Activated CD8-positive, alpha-beta memory T cell treated with anti-CD3 and anti-CD28 coated beads, Interleukin-2, amount 50 U/mL, for 24 hours (primary cell): Measurements from ENCODE around the gene TREX2.
A peak's percentile ranks its signal among the peaks of the same experiment; 100 is the strongest.

ENCODE experiments used
- DNase-seq: peaks from one replicate; pipeline ENCODE4 v3.0.0-alpha.2; 2020; ENCODE audit errors: extremely low read depth

The TREX2 gene

GRCh38 chrX:153475751-153476281 lies 30.0 kb upstream of the TREX2 start:
- DNase-seq: no peak

- DNase-seq: no peak
These were observed 29.4 kb upstream of the TREX2 start for GRCh38 chrX:153475271-153475670.

- DNase-seq: no peak
These were observed 28.9 kb upstream of the TREX2 start for GRCh38 chrX:153474718-153475117.

- DNase-seq: no peak
These were observed 28.4 kb upstream of the TREX2 start for GRCh38 chrX:153474266-153474665.

- no peak for DNase-seq
These were observed 27.3 kb upstream of the TREX2 start for GRCh38 chrX:153473126-153473525.

- no peak for DNase-seq
These were observed 25.9 kb upstream of the TREX2 start for GRCh38 chrX:153471663-153472280.

GRCh38 chrX:153470411-153471363 lies 24.8 kb upstream of the TREX2 start, which contains the start of gene HAUS7:
Gene HAUS7, minus strand, starts transcription at chrX:153470576. Its CDS starts 19 bp downstream, at chrX:153470557.
- DNase-seq: peak; percentile 49

GRCh38 chrX:153469811-153470410 lies 24.1 kb upstream of the TREX2 start:
- no peak for DNase-seq

GRCh38 chrX:153468008-153468580 lies 22.2 kb upstream of the TREX2 start:
- no peak for DNase-seq

GRCh38 chrX:153465691-153466380 lies 20.0 kb upstream of the TREX2 start:
- no peak for DNase-seq

GRCh38 chrX:153464116-153464515 lies 18.3 kb upstream of the TREX2 start:
- no peak for DNase-seq

- DNase-seq: no peak
These were observed 17.7 kb upstream of the TREX2 start for GRCh38 chrX:153463556-153463955.

GRCh38 chrX:153463031-153463430 lies 17.2 kb upstream of the TREX2 start:
- DNase-seq: no peak

GRCh38 chrX:153462291-153462690 lies 16.4 kb upstream of the TREX2 start:
- no peak for DNase-seq

GRCh38 chrX:153460826-153461225 lies 15.0 kb upstream of the TREX2 start:
- no peak for DNase-seq

GRCh38 chrX:153459986-153460385 lies 14.1 kb upstream of the TREX2 start:
- no peak for DNase-seq

- no peak for DNase-seq
These were observed 12.6 kb upstream of the TREX2 start for GRCh38 chrX:153458476-153458875.

- DNase-seq: no peak
These were observed 12.1 kb upstream of the TREX2 start for GRCh38 chrX:153457827-153458466.

- DNase-seq: no peak
These were observed 11.4 kb upstream of the TREX2 start for GRCh38 chrX:153457136-153457825.

- no peak for DNase-seq
These were observed 10.8 kb upstream of the TREX2 start for GRCh38 chrX:153456704-153457103.
